ENCODE results near the gene MYO19. TPM values are rescaled to one million over a fixed set of nuclear protein-coding genes. Genes with fewer than 3 reads are reported as not detected.

Gene MYO19
- total and polyA plus RNA-seq, 9 of the 15 experiments (the other 6 are each of a cell fraction or from before 2014, with no cell fraction given): 21.6 to 176 (median 129) TPM

- no peak for TF ChIP-seq ZNF318 (IDR thresholded peaks at IDR 0.05; ENCODE audit: borderline replicate concordance in 1 of 2, low read depth in 1 of 2)
- TF ChIP-seq SMARCA5 (IDR thresholded peaks at IDR 0.05): no peak
- no peak; the same call in none of the 2 replicates for TF ChIP-seq DMBX1 (CRISPR knock-in tag; IDR thresholded peaks at IDR 0.05; ENCODE audit: borderline replicate concordance)
- TF ChIP-seq IRF1 (CRISPR knock-in tag; IDR thresholded peaks at IDR 0.05; ENCODE audit: borderline replicate concordance): no peak
- peak; percentile 56 to 73 for TF ChIP-seq NRF1 (conservative IDR thresholded peaks at IDR 0.05 in 1 of 2, IDR thresholded peaks at IDR 0.05 in 1 of 2)
- TF ChIP-seq TSC22D4 (tag; IDR thresholded peaks at IDR 0.05): no peak
- TF ChIP-seq RBM25 (IDR thresholded peaks at IDR 0.05; ENCODE audit: low read depth, low read length, severe bottlenecking): peak; percentile 95
- TF ChIP-seq SP1 (CRISPR knock-in tag; IDR thresholded peaks at IDR 0.05): peak; percentile 47
- peak; percentile 87 for TF ChIP-seq NFRKB (IDR thresholded peaks at IDR 0.05; ENCODE audit: low read depth)
- peak; percentile 91 for TF ChIP-seq ARID4B (CRISPR knock-in tag; IDR thresholded peaks at IDR 0.05)
- TF ChIP-seq HMG20B (CRISPR knock-in tag; IDR thresholded peaks at IDR 0.05): no peak
These were observed at the start of gene MYO19, which contains the start of gene PIGW (continued) for GRCh38 chr17:36534840-36535668.

Measured in K562 (cell line).